HEK293 (cell line): ENCODE data around the gene BET1.
"Not testable (repeated sequence)": the region's sequence is repeated elsewhere in the genome, so short reads cannot be mapped to it uniquely, and the experiment has no call there.

ENCODE experiments used
- CTCF ChIA-PET: fragments of 350-600 bp; formaldehyde crosslinking; extraction: SDS; loops from one replicate; lab custom pipeline; 2021; ENCODE audit warnings: antibody characterized with exemption; lab: Yijun Ruan, JAX
- POLR2A ChIA-PET: fragments of 300-600 bp; formaldehyde crosslinking; extraction: SDS; loops from one replicate; lab custom pipeline; 2020; ENCODE audit warnings: antibody characterized with exemption, inconsistent platforms; lab: Yijun Ruan, JAX
- H3K27ac ChIP-seq: fragments of 200-500 bp; sonication (Bioruptor generic); 2 replicates; pipeline ENCODE4 v1.5.1; 2014; ENCODE audit warnings: low read depth, low read length, control low read depth, inconsistent platforms; ENCODE audit errors: extremely low read depth
- H3K36me3 ChIP-seq, 2 experiments: fragments of 200-500 bp in 1 of 2; sonication (Bioruptor generic) in 1 of 2; 1 replicate in 1 of 2; 2 replicates in 1 of 2; pipeline ENCODE4 v1.5.1; 2014 to 2017; ENCODE audit warnings: inconsistent platforms in 2 of 2, low read length in 2 of 2; ENCODE audit not compliant: control insufficient read depth in 2 of 2, insufficient read depth in 1 of 2
- H3K4me1 ChIP-seq: fragments of 200-500 bp; sonication (Bioruptor generic); 2 replicates; pipeline ENCODE4 v1.5.1; 2014; ENCODE audit warnings: mild to moderate bottlenecking, low read length, inconsistent platforms; ENCODE audit not compliant: control insufficient read depth, insufficient read depth
- H3K4me3 ChIP-seq: 2 replicates; pipeline ENCODE4 v1.5.1; 2011; ENCODE audit warnings: low read depth, mild to moderate bottlenecking, control low read depth, low read length, moderate library complexity
- H3K9me3 ChIP-seq: fragments of 200-500 bp; sonication (Bioruptor generic); 2 replicates; pipeline ENCODE4 v1.5.1; 2014; ENCODE audit warnings: low read depth, low read length, inconsistent platforms; ENCODE audit not compliant: control insufficient read depth, insufficient read depth
- HOXD13 ChIP-seq: sonication (generic); formaldehyde crosslinking; IDR thresholded peaks from 2 replicates; pipeline ENCODE4 v1.8.0; 2022; ENCODE audit warnings: missing genetic modification reagents, borderline replicate concordance
- KLF16 ChIP-seq: fragments of 450-650 bp; formaldehyde crosslinking; IDR thresholded peaks from 2 replicates; pipeline ENCODE4 v1.5.1; 2017; ENCODE audit warnings: missing biosample characterization, missing genetic modification characterization
- MZF1 ChIP-seq: fragments of 450-650 bp; formaldehyde crosslinking; IDR thresholded peaks from 2 replicates; pipeline ENCODE4 v1.5.1; 2017; ENCODE audit warnings: missing biosample characterization, missing genetic modification characterization, borderline replicate concordance
- TCF7L2 ChIP-seq: IDR thresholded peaks from 2 replicates; pipeline ENCODE4 v1.6.1; 2011; ENCODE audit warnings: low read depth, mild to moderate bottlenecking, inconsistent platforms, low read length, moderate library complexity, borderline replicate concordance
- ZNF146 ChIP-seq: fragments of 450-650 bp; formaldehyde crosslinking; IDR thresholded peaks from 2 replicates; pipeline ENCODE4 v1.5.1; 2016; ENCODE audit warnings: missing biosample characterization, missing genetic modification characterization
- ZNF175 ChIP-seq: fragments of 450-650 bp; formaldehyde crosslinking; IDR thresholded peaks from 2 replicates; pipeline ENCODE4 v1.5.1; 2016; ENCODE audit warnings: missing biosample characterization, missing genetic modification characterization
- ZNF2 ChIP-seq: fragments of 450-650 bp; formaldehyde crosslinking; IDR thresholded peaks from 2 replicates; pipeline ENCODE4 v1.5.1; 2016; ENCODE audit warnings: missing biosample characterization, missing genetic modification characterization
- ZNF202 ChIP-seq: fragments of 450-650 bp; formaldehyde crosslinking; IDR thresholded peaks from 2 replicates; pipeline ENCODE4 v1.5.1; 2016; ENCODE audit warnings: missing biosample characterization, missing genetic modification characterization, borderline replicate concordance
- ZNF394 ChIP-seq: fragments of 450-650 bp; formaldehyde crosslinking; IDR thresholded peaks from 2 replicates; pipeline ENCODE4 v1.5.1; 2016; ENCODE audit warnings: missing biosample characterization, missing genetic modification characterization, mild to moderate bottlenecking, moderate library complexity, borderline replicate concordance
- ZNF426 ChIP-seq: fragments of 450-650 bp; formaldehyde crosslinking; IDR thresholded peaks from 2 replicates; pipeline ENCODE4 v1.5.1; 2017; ENCODE audit warnings: missing biosample characterization, missing genetic modification characterization, mild to moderate bottlenecking, inconsistent platforms, moderate library complexity
- ZNF571 ChIP-seq: fragments of 450-650 bp; formaldehyde crosslinking; IDR thresholded peaks from 2 replicates; pipeline ENCODE4 v1.5.0; 2017; ENCODE audit warnings: missing biosample characterization, missing genetic modification characterization
- ZNF776 ChIP-seq: fragments of 450-650 bp; formaldehyde crosslinking; IDR thresholded peaks from 2 replicates; pipeline ENCODE4 v1.5.0; 2017; ENCODE audit warnings: missing biosample characterization, missing genetic modification characterization, borderline replicate concordance
- ZSCAN23 ChIP-seq: fragments of 450-650 bp; formaldehyde crosslinking; IDR thresholded peaks from 2 replicates; pipeline ENCODE4 v1.5.1; 2016; ENCODE audit warnings: missing biosample characterization, missing genetic modification characterization
- ZSCAN30 ChIP-seq: fragments of 450-650 bp; IDR thresholded peaks from 2 replicates; pipeline ENCODE4 v1.5.1; 2018; ENCODE audit warnings: missing biosample characterization, mild to moderate bottlenecking, missing genetic modification characterization, moderate library complexity
- TF ChIP-seq, protein P1 (sequence below): fragments of 450-650 bp; formaldehyde crosslinking; IDR thresholded peaks from 2 replicates; pipeline ENCODE4 v1.5.1; 2016; ENCODE audit warnings: missing biosample characterization, missing genetic modification characterization, borderline replicate concordance
- TF ChIP-seq, protein P2 (sequence below): fragments of 450-650 bp; formaldehyde crosslinking; IDR thresholded peaks from 2 replicates; pipeline ENCODE4 v1.5.1; 2017; ENCODE audit warnings: missing biosample characterization, mild to moderate bottlenecking, missing genetic modification characterization, moderate library complexity
- TF ChIP-seq, protein P3 (sequence below): fragments of 450-650 bp; formaldehyde crosslinking; IDR thresholded peaks from 2 replicates; pipeline ENCODE4 v1.5.1; 2016; ENCODE audit warnings: missing biosample characterization, missing genetic modification characterization

Gene BET1

DNA sequence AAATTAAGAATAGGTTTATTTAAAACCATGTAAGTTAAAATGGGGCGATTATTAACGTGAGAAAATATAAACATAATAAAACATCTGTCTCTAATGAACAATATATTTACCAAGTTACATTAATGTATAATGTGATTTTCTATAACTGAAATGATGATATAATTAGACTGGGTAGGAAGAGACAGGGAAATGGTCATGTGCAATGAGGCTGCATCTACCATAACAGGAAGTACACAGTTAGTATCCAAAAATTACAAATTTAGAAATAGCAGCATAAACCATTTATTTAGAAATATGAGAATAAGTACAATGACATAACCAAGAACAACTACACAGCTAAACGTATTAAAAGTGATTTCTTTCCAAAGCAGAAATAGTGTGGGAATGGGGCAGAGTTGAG, 25.8 kb upstream of the BET1 start:
- TF ChIP-seq KLF16 (tag by site-specific recombination) (no peak), ZSCAN23 (tag by site-specific recombination) (no peak), ZNF571 (no peak), ZNF175 (no peak), HOXD13 (CRISPR knock-in tag) (no peak), ZNF426 (no peak), ZNF394 (tag by site-specific recombination) (no peak), ZNF776 (no peak)
- TF ChIP-seq, protein P1, sequence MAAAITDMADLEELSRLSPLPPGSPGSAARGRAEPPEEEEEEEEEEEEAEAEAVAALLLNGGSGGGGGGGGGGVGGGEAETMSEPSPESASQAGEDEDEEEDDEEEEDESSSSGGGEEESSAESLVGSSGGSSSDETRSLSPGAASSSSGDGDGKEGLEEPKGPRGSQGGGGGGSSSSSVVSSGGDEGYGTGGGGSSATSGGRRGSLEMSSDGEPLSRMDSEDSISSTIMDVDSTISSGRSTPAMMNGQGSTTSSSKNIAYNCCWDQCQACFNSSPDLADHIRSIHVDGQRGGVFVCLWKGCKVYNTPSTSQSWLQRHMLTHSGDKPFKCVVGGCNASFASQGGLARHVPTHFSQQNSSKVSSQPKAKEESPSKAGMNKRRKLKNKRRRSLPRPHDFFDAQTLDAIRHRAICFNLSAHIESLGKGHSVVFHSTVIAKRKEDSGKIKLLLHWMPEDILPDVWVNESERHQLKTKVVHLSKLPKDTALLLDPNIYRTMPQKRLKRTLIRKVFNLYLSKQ (tag by site-specific recombination) = no peak
- ChIA-PET POLR2A (no interaction called here), CTCF (interaction anchor here (1.2 kb wide), 1 partner anchor 57 kb away, joined by 3 read pairs; no protein-coding TSS in a partner anchor)
- H3K27ac ChIP-seq = no peak overlapping the region
- H3K36me3 ChIP-seq = no peaks in the 10 kb centered on the region
- H3K4me1 ChIP-seq = peaks cover 6% of the 10 kb centered on the region; the same call in 1 of the 2 replicates
- H3K9me3 ChIP-seq = no peaks in the 10 kb centered on the region
- no peak overlapping the region for H3K4me3 ChIP-seq

DNA sequence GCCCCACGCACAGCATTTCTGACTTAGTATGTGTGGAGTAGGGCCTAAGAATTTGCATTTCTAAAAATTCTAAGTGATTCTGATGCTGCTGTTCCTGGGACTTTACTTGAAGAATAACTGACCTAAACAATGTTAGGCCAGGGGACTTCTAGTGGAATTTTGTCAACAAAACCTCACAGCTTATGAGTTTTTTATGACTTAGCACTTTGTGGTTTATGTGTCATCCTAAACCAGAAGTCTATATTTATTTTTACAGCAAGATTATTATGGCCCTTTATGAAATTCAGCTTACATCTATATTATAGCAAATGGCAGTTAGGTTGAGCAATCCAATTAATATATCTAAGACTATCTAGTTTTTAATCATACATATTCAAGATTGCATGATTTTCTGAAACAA, 24.6 kb upstream of the BET1 start:
- H3K4me3 ChIP-seq = no peak overlapping the region
- H3K27ac ChIP-seq = no peak overlapping the region

DNA sequence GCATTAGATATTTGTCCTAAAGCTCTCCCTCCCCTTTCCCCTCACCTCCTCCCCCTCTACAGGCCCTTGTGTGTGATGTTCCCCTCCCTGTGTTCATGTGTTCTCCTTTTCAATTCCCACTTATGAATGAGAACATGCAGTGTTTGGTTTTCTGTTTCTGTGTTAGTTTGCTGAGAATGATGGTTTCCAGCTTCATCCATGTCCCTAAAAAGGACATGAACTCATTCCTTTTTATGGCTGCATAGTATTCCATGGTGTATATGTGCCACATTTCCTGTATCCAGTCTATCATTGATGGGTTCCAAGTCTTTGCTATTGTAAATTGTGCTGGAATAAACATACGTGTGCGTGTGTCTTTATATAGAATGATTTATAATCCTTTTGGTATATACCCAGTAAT, 22.5 kb upstream of the BET1 start:
- H3K27ac ChIP-seq, POLR2A ChIA-PET, H3K4me3 ChIP-seq, H3K4me1 ChIP-seq, H3K36me3 ChIP-seq, CTCF ChIA-PET, H3K9me3 ChIP-seq: not testable (repeated sequence)
- peak; percentile 94 for TF ChIP-seq ZNF146 (tag by site-specific recombination)

More for the DNA sequence above, 24.6 kb upstream of the BET1 start:
- no peaks in the 10 kb centered on the region for H3K9me3 ChIP-seq
- POLR2A ChIA-PET = no interaction called here
- H3K36me3 ChIP-seq = no peaks in the 10 kb centered on the region
- peaks cover 6% of the 10 kb centered on the region; the same call in 1 of the 2 replicates for H3K4me1 ChIP-seq
- CTCF ChIA-PET = interaction anchor here (0.6 to 1.1 kb wide), 2 partner anchors 59 to 167 kb away, joined by 3 to 4 read pairs; no protein-coding TSS in a partner anchor
- TF ChIP-seq KLF16 (tag by site-specific recombination) = no peak
- no peak for TF ChIP-seq ZNF2 (tag by site-specific recombination)
- no peak for TF ChIP-seq ZSCAN30 (tag by site-specific recombination)
- TF ChIP-seq, protein P2, sequence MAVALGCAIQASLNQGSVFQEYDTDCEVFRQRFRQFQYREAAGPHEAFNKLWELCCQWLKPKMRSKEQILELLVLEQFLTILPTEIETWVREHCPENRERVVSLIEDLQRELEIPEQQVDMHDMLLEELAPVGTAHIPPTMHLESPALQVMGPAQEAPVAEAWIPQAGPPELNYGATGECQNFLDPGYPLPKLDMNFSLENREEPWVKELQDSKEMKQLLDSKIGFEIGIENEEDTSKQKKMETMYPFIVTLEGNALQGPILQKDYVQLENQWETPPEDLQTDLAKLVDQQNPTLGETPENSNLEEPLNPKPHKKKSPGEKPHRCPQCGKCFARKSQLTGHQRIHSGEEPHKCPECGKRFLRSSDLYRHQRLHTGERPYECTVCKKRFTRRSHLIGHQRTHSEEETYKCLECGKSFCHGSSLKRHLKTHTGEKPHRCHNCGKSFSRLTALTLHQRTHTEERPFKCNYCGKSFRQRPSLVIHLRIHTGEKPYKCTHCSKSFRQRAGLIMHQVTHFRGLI (tag by site-specific recombination) = no peak
- no peak for TF ChIP-seq ZNF202 (tag by site-specific recombination)
- TF ChIP-seq MZF1 = no peak
- TF ChIP-seq, protein P3, sequence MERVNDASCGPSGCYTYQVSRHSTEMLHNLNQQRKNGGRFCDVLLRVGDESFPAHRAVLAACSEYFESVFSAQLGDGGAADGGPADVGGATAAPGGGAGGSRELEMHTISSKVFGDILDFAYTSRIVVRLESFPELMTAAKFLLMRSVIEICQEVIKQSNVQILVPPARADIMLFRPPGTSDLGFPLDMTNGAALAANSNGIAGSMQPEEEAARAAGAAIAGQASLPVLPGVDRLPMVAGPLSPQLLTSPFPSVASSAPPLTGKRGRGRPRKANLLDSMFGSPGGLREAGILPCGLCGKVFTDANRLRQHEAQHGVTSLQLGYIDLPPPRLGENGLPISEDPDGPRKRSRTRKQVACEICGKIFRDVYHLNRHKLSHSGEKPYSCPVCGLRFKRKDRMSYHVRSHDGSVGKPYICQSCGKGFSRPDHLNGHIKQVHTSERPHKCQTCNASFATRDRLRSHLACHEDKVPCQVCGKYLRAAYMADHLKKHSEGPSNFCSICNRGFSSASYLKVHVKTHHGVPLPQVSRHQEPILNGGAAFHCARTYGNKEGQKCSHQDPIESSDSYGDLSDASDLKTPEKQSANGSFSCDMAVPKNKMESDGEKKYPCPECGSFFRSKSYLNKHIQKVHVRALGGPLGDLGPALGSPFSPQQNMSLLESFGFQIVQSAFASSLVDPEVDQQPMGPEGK (tag by site-specific recombination) = no peak
- no peak for TF ChIP-seq TCF7L2
